ENCODE results near the gene NCKAP5.
"Not testable (repeated sequence)": the region's sequence is repeated elsewhere in the genome, so short reads cannot be mapped to it uniquely, and the experiment has no call there.

NCKAP5 gene

DNA sequence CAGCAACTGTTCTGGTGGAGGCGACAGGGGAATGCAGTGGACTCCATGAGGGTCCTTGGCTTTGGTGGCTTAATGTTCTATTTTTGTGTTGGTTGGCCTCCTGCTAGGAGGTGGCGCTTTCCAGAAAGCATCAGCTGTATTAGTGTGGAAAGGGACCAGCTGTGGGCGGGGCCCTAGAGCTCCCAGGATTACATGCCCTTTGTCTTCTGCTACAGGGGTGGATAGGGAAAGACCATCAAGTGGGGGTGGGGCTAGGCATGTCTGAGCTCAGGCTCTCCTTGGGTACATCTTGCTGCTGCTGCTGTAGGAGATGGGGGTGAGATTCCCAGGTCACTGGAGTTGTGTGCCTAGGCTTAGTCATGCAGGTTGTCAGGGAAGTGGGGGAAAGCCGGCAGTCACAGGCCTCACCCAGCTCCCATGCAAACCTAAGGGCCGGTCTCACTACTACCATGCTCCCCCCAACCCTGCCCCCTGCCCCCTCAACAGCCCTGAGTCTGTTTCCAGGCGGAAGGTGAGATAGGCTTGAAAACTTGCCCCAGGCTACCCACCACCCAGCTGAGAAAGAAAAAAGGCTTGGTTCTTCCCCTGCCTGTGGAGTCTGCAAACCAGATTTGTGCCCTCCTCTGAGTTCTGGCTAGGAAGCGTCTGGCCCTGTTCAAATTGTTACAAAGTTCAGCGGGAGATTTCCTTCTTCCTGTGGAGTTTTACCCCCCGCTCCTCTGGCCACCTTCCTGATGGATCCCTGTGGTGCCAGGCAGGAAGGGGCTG is 756.9 kb downstream of the NCKAP5 start:
- Histone ChIP-seq H3K9me3 (ENCODE audit: control insufficient read depth, low read length) (no peaks in the 10 kb centered on the region), H3K27me3 (ENCODE audit: control insufficient read depth, insufficient read depth, low read length, poor library complexity, severe bottlenecking) (no peaks in the 10 kb centered on the region), H3K4me3 (ENCODE audit: insufficient read depth, low read depth, low read length) (no peak overlapping the region), H3K36me3 (ENCODE audit: control insufficient read depth, insufficient read depth, low read length) (no peaks in the 10 kb centered on the region), H3K27ac (ENCODE audit: insufficient read depth, low read depth, low read length, poor library complexity, severe bottlenecking) (no peak overlapping the region), H3K4me1 (ENCODE audit: control insufficient read depth, insufficient read depth, low read length) (no peaks in the 10 kb centered on the region)
- WGBS, 2 experiments: 78% methylated on average over 9 of the region's 9 CpGs

DNA sequence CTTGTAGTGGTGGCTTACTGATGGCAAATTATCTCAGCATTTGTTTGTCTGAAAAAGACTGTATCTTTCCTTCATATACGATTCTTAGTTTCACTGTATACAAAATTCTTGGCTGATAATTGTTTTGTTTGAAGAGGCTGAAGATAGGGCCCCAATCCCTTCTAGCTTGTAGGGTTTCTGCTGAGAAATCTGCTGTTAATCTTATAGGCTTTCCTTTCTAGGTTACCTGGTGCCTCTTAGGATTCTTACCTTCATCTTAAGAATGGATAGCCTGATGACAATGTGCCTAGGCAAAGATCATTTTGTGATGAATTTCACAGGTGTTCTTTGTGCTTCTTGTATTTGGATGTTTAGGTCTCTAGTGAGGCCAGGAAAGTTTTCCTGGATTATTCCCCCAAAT is 758.3 kb downstream of the NCKAP5 start:
- H3K9me3 ChIP-seq (ENCODE audit: control insufficient read depth, low read length); H3K27ac ChIP-seq (ENCODE audit: insufficient read depth, low read depth, low read length, poor library complexity, severe bottlenecking); H3K27me3 ChIP-seq (ENCODE audit: control insufficient read depth, insufficient read depth, low read length, poor library complexity, severe bottlenecking); H3K4me3 ChIP-seq (ENCODE audit: insufficient read depth, low read depth, low read length); H3K36me3 ChIP-seq (ENCODE audit: control insufficient read depth, insufficient read depth, low read length); H3K4me1 ChIP-seq (ENCODE audit: control insufficient read depth, insufficient read depth, low read length): not testable (repeated sequence)
- WGBS, 2 experiments: 90% methylated on average over 1 of the region's 1 CpG; no CpG with 5 or more reads in 1 of the 2 experiments

DNA sequence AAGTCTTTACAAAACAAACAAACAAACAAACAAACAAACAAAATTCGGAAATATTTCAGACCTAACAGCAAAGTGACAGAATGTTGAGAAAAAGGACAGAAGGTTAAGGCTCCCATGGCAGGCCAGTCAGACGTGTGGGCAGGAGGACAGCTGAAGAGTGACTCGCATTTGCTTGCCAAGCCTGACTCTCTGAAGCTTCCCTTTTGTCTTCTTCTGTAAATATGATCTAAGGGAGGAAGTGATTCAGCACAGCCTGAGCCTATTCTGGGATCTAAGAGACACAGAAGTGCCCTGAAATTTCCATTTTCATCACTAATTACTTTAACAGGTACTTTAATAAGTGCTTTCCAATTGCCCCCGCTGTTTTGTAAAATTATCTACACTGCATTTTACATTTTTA is 764.2 kb downstream of the NCKAP5 start:
- no peaks in the 10 kb centered on the region for H3K4me1 ChIP-seq (ENCODE audit: control insufficient read depth, insufficient read depth, low read length)
- H3K27ac ChIP-seq (ENCODE audit: insufficient read depth, low read depth, low read length, poor library complexity, severe bottlenecking): no peak overlapping the region
- H3K4me3 ChIP-seq (ENCODE audit: insufficient read depth, low read depth, low read length): no peak overlapping the region
- 51 to 54% methylated on average over 4 of the region's 4 CpGs for WGBS, 2 experiments
- H3K9me3 ChIP-seq (ENCODE audit: control insufficient read depth, low read length): no peaks in the 10 kb centered on the region
- no peaks in the 10 kb centered on the region for H3K27me3 ChIP-seq (ENCODE audit: control insufficient read depth, insufficient read depth, low read length, poor library complexity, severe bottlenecking)
- no peaks in the 10 kb centered on the region for H3K36me3 ChIP-seq (ENCODE audit: control insufficient read depth, insufficient read depth, low read length)

DNA sequence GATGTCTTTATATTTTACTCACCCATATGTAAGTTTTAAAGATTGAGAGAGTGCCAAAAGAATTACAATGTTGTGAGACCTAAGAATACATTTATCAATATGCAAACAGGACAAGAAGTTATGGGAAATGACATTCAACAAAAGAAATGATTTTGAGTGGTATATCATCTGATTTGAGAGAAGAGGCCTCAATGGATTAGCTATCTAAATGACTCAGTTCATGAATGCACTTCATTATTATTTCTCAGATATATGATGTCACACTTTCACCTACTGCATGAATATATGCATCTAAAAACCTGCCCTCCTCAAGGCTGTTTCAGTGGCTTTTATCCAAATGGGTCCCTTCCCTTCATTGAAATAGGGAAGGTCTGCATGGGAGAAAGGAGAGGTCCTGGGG is 769.9 kb downstream of the NCKAP5 start:
- Histone ChIP-seq H3K9me3 (ENCODE audit: control insufficient read depth, low read length) (no peaks in the 10 kb centered on the region), H3K4me1 (ENCODE audit: control insufficient read depth, insufficient read depth, low read length) (no peaks in the 10 kb centered on the region), H3K4me3 (ENCODE audit: insufficient read depth, low read depth, low read length) (no peak overlapping the region), H3K36me3 (ENCODE audit: control insufficient read depth, insufficient read depth, low read length) (no peaks in the 10 kb centered on the region), H3K27me3 (ENCODE audit: control insufficient read depth, insufficient read depth, low read length, poor library complexity, severe bottlenecking) (no peaks in the 10 kb centered on the region), H3K27ac (ENCODE audit: insufficient read depth, low read depth, low read length, poor library complexity, severe bottlenecking) (no peak overlapping the region)

DNA sequence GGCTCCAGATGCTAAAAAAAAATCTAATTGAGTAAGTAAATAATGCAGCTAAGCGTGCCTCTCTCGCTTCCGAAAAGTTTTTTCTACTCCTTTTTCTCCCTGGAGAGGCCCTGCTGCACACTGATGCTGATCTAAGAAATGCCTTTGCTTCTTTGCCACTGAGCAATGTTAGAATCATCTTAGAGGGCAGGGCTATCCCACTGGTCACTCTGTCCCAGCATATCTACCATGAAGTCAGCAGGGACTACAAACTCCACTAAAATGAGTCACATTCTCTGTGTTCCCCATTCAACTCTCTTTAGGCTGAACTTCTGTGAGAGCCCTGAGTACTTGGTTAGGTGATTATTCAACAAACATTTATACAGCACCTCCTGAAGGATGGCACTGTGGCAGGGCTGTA is 770.7 kb downstream of the NCKAP5 start:
- H3K27ac ChIP-seq (ENCODE audit: insufficient read depth, low read depth, low read length, poor library complexity, severe bottlenecking): no peak overlapping the region
- H3K9me3 ChIP-seq (ENCODE audit: control insufficient read depth, low read length): no peaks in the 10 kb centered on the region
- H3K4me3 ChIP-seq (ENCODE audit: insufficient read depth, low read depth, low read length): no peak overlapping the region
- no peaks in the 10 kb centered on the region for H3K36me3 ChIP-seq (ENCODE audit: control insufficient read depth, insufficient read depth, low read length)
- H3K4me1 ChIP-seq (ENCODE audit: control insufficient read depth, insufficient read depth, low read length): no peaks in the 10 kb centered on the region
- H3K27me3 ChIP-seq (ENCODE audit: control insufficient read depth, insufficient read depth, low read length, poor library complexity, severe bottlenecking): no peaks in the 10 kb centered on the region
- WGBS, 2 experiments: 94 to 96% methylated on average over 3 of the region's 3 CpGs

DNA sequence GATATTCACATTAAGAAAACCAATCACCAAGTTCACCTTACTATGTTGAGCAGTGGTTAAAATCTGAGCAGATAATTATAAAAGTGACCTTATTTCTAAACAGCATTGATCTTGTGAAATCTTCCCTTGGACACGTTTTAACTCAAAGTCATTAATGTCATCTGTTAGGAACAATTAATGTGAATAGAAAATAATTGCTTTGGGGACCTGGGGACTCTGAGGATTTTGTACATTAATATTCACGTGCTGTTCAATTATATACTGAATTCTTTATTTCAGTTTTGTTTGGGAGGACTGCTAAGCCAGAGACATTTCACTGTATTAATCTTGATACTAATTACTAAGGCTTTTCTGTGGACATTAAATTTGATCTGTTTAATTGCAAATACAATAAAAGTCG is 771.2 kb downstream of the NCKAP5 start:
- 97% methylated on average over 2 to 3 of the region's 3 CpGs for WGBS, 2 experiments
- Histone ChIP-seq H3K36me3 (ENCODE audit: control insufficient read depth, insufficient read depth, low read length) (no peaks in the 10 kb centered on the region), H3K27me3 (ENCODE audit: control insufficient read depth, insufficient read depth, low read length, poor library complexity, severe bottlenecking) (no peaks in the 10 kb centered on the region), H3K9me3 (ENCODE audit: control insufficient read depth, low read length) (no peaks in the 10 kb centered on the region), H3K27ac (ENCODE audit: insufficient read depth, low read depth, low read length, poor library complexity, severe bottlenecking) (no peak overlapping the region), H3K4me1 (ENCODE audit: control insufficient read depth, insufficient read depth, low read length) (no peaks in the 10 kb centered on the region), H3K4me3 (ENCODE audit: insufficient read depth, low read depth, low read length) (no peak overlapping the region)

DNA sequence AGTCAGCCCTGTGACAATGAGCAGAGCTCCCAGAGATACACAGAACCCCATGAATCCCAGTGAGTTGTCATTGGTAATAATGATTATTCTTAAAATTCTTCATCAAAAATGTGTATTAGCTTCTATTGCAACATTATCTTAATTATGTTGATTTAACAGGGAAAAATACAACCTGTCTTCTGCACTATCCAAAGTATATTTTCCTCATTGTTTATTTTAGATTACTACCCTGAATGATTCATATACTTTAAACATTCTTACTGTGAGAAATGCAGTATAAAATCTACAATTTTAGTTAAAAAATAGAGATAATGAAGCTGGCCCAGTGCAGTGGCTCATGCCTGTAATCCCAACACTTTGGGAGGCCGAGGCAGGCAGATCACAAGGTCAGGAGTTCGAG is 773.0 kb downstream of the NCKAP5 start:
- H3K27ac ChIP-seq (ENCODE audit: insufficient read depth, low read depth, low read length, poor library complexity, severe bottlenecking): no peak overlapping the region
- no peaks in the 10 kb centered on the region for H3K4me1 ChIP-seq (ENCODE audit: control insufficient read depth, insufficient read depth, low read length)
- no peak overlapping the region for H3K4me3 ChIP-seq (ENCODE audit: insufficient read depth, low read depth, low read length)
- H3K9me3 ChIP-seq (ENCODE audit: control insufficient read depth, low read length): no peaks in the 10 kb centered on the region
- no peaks in the 10 kb centered on the region for H3K36me3 ChIP-seq (ENCODE audit: control insufficient read depth, insufficient read depth, low read length)
- WGBS, 2 experiments: 98 to 100% methylated on average over 2 of the region's 2 CpGs
- H3K27me3 ChIP-seq (ENCODE audit: control insufficient read depth, insufficient read depth, low read length, poor library complexity, severe bottlenecking): no peaks in the 10 kb centered on the region

DNA sequence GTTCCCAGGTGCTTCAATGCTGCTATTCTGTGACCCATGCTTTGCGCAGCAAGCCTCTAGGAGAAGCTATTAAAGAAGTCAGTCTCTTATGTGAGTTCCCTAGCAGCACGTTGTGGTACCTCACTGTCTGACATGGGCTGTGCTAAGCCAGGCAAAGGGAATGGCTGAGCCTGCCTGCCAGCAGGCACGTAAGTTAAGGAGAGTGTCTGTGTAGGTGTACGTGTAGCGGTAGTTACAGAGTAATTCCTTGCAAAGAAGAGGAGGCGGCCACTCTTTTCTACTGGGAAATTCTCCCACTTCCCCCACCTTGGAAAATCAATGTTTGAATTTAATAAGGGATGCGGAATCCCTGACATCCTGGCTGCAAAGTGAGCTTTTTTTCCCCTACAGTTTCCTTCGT is 774.7 kb downstream of the NCKAP5 start:
- Histone ChIP-seq H3K4me3 (ENCODE audit: insufficient read depth, low read depth, low read length) (no peak overlapping the region), H3K4me1 (ENCODE audit: control insufficient read depth, insufficient read depth, low read length) (no peaks in the 10 kb centered on the region), H3K27ac (ENCODE audit: insufficient read depth, low read depth, low read length, poor library complexity, severe bottlenecking) (no peak overlapping the region), H3K9me3 (ENCODE audit: control insufficient read depth, low read length) (no peaks in the 10 kb centered on the region), H3K36me3 (ENCODE audit: control insufficient read depth, insufficient read depth, low read length) (no peaks in the 10 kb centered on the region), H3K27me3 (ENCODE audit: control insufficient read depth, insufficient read depth, low read length, poor library complexity, severe bottlenecking) (no peaks in the 10 kb centered on the region)
- 91 to 93% methylated on average over 6 to 8 of the region's 8 CpGs for WGBS, 2 experiments

DNA sequence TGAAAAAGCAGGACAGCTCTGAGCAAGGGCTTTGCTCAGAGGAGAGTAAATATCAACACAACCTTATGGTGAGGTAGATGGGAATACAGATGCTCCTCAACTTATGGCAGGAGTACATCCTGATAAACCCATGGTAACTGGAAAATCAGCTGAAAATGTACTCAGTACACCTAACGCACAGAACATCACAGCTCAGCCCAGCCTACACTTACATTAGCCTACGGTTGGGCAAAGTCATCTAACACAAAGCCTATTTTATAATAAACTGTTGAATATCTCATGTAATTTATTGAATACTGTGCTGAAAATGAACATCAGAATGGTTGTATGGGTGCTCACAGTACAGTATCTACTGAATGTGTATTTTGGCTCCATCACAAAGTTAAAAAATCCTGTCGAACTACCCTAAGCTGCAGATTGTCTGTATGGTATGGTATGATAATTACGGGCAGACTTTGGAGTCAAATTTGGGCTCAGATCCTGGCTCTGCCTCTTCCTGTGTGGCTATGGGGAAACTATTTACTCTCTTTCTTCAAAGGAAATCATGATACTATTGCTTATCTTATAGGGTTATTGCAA is 778.0 kb downstream of the NCKAP5 start:
- Histone ChIP-seq H3K36me3 (ENCODE audit: control insufficient read depth, insufficient read depth, low read length) (no peaks in the 10 kb centered on the region), H3K27ac (ENCODE audit: insufficient read depth, low read depth, low read length, poor library complexity, severe bottlenecking) (no peak overlapping the region), H3K27me3 (ENCODE audit: control insufficient read depth, insufficient read depth, low read length, poor library complexity, severe bottlenecking) (no peaks in the 10 kb centered on the region), H3K4me3 (ENCODE audit: insufficient read depth, low read depth, low read length) (no peak overlapping the region), H3K9me3 (ENCODE audit: control insufficient read depth, low read length) (no peaks in the 10 kb centered on the region), H3K4me1 (ENCODE audit: control insufficient read depth, insufficient read depth, low read length) (no peaks in the 10 kb centered on the region)
- 98 to 100% methylated on average over 3 to 4 of the region's 4 CpGs for WGBS, 2 experiments

DNA sequence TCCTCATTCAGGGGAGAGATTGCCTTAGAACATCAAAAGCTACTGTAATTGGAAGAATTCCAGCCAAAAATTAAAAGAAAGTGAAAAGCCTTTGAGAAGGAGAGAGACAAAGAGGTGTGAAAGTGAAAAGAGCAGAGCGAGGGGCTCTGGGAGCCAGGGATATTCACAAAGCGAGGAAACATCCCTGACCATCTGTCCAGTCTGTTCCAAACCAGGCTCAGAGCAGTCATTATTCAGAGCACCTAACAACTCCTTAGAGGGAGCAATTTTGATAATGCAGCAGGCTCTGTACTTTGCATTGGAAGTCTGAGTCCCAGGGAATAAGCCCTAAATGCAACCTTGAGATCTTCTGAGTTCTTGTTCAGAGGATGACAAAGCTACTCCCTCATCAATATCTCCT is 779.2 kb downstream of the NCKAP5 start:
- no peaks in the 10 kb centered on the region for H3K4me1 ChIP-seq (ENCODE audit: control insufficient read depth, insufficient read depth, low read length)
- H3K27me3 ChIP-seq (ENCODE audit: control insufficient read depth, insufficient read depth, low read length, poor library complexity, severe bottlenecking): no peaks in the 10 kb centered on the region
- 91 to 95% methylated on average over 2 of the region's 2 CpGs for WGBS, 2 experiments
- no peak overlapping the region for H3K27ac ChIP-seq (ENCODE audit: insufficient read depth, low read depth, low read length, poor library complexity, severe bottlenecking)
- no peak overlapping the region for H3K4me3 ChIP-seq (ENCODE audit: insufficient read depth, low read depth, low read length)
- H3K9me3 ChIP-seq (ENCODE audit: control insufficient read depth, low read length): no peaks in the 10 kb centered on the region
- H3K36me3 ChIP-seq (ENCODE audit: control insufficient read depth, insufficient read depth, low read length): no peaks in the 10 kb centered on the region
